Measurements from ENCODE around the gene MED9. TPM values are rescaled to one million over a fixed set of nuclear protein-coding genes. Genes with fewer than 3 reads are reported as not detected.

MED9 gene
- total and polyA plus RNA-seq, 10 of the 15 experiments (the other 5 are each of a cell fraction or from before 2014, with no cell fraction given) = 1.5 to 22.4 (median 14.8) TPM

DNA sequence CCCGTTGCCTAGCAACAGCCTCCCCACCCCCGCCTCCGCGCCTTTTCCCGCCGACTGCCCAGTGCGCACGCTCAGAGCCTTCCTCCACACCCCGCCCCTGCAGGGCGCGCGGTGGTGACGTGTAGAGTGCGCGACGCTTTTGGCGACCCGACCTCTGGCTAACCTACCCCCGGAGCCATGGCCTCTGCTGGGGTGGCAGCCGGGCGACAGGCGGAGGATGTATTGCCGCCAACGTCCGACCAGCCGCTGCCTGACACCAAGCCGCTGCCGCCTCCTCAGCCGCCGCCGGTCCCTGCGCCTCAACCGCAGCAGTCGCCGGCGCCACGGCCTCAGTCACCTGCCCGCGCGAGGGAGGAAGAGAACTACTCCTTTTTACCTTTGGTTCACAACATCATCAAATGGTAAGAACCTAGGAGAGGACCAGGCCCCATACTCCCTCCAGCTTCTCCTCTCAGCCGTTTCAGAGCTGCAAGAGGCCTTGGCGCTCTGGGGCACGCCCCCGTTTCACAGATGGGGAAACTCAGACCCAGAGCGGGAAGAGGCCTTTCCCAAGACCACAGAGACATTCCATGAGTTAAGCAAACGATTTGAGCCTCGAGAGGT, at the start of gene MED9 (continued):
- TF ChIP-seq SREBF1 (IDR thresholded peaks at IDR 0.05; ENCODE audit: low read length) = peak; percentile 20; the same call in 1 of the 2 replicates
- no peak for TF ChIP-seq CEBPB (IDR thresholded peaks at IDR 0.05; ENCODE audit: borderline replicate concordance in 1 of 2, low read depth in 2 of 2, low read length in 2 of 2)
- TF ChIP-seq, protein P1, sequence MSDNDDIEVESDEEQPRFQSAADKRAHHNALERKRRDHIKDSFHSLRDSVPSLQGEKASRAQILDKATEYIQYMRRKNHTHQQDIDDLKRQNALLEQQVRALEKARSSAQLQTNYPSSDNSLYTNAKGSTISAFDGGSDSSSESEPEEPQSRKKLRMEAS (IDR thresholded peaks at IDR 0.05; ENCODE audit: low read depth, low read length) = peak; percentile 50; the same call in 1 of the 2 replicates
- TF ChIP-seq SRF (IDR thresholded peaks at IDR 0.05; ENCODE audit: low read depth in 2 of 2, low read length in 2 of 2) = peak; percentile 70 to 95; a peak in 3 of 4 replicates
- TF ChIP-seq, protein P2, sequence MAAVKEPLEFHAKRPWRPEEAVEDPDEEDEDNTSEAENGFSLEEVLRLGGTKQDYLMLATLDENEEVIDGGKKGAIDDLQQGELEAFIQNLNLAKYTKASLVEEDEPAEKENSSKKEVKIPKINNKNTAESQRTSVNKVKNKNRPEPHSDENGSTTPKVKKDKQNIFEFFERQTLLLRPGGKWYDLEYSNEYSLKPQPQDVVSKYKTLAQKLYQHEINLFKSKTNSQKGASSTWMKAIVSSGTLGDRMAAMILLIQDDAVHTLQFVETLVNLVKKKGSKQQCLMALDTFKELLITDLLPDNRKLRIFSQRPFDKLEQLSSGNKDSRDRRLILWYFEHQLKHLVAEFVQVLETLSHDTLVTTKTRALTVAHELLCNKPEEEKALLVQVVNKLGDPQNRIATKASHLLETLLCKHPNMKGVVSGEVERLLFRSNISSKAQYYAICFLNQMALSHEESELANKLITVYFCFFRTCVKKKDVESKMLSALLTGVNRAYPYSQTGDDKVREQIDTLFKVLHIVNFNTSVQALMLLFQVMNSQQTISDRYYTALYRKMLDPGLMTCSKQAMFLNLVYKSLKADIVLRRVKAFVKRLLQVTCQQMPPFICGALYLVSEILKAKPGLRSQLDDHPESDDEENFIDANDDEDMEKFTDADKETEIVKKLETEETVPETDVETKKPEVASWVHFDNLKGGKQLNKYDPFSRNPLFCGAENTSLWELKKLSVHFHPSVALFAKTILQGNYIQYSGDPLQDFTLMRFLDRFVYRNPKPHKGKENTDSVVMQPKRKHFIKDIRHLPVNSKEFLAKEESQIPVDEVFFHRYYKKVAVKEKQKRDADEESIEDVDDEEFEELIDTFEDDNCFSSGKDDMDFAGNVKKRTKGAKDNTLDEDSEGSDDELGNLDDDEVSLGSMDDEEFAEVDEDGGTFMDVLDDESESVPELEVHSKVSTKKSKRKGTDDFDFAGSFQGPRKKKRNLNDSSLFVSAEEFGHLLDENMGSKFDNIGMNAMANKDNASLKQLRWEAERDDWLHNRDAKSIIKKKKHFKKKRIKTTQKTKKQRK (IDR thresholded peaks at IDR 0.05; ENCODE audit: low read depth, low read length) = no peak
- no peak for TF ChIP-seq KDM1A (IDR thresholded peaks at IDR 0.05; ENCODE audit: borderline replicate concordance)
- peak; percentile 69; the same call in 1 of the 2 replicates for TF ChIP-seq RB1 (IDR thresholded peaks at IDR 0.05; ENCODE audit: borderline replicate concordance)
- TF ChIP-seq, protein P3, sequence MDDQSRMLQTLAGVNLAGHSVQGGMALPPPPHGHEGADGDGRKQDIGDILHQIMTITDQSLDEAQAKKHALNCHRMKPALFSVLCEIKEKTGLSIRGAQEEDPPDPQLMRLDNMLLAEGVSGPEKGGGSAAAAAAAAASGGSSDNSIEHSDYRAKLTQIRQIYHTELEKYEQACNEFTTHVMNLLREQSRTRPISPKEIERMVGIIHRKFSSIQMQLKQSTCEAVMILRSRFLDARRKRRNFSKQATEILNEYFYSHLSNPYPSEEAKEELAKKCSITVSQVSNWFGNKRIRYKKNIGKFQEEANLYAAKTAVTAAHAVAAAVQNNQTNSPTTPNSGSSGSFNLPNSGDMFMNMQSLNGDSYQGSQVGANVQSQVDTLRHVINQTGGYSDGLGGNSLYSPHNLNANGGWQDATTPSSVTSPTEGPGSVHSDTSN (IDR thresholded peaks at IDR 0.05; ENCODE audit: insufficient replicate concordance, low read depth, low read length) = no peak
- TF ChIP-seq EP300 (IDR thresholded peaks at IDR 0.05; ENCODE audit: borderline replicate concordance in 1 of 2, control insufficient read depth in 1 of 2, low read depth in 2 of 2, low read length in 2 of 2) = no peak
- peak; percentile 68; the same call in 1 of the 2 replicates for TF ChIP-seq ASH2L (IDR thresholded peaks at IDR 0.05; ENCODE audit: borderline replicate concordance, low read depth)
- peak; percentile 44; the same call in 1 of the 2 replicates for TF ChIP-seq POLR2AphosphoS2 (IDR thresholded peaks at IDR 0.05; ENCODE audit: low read depth, low read length)
- TF ChIP-seq, protein P4, sequence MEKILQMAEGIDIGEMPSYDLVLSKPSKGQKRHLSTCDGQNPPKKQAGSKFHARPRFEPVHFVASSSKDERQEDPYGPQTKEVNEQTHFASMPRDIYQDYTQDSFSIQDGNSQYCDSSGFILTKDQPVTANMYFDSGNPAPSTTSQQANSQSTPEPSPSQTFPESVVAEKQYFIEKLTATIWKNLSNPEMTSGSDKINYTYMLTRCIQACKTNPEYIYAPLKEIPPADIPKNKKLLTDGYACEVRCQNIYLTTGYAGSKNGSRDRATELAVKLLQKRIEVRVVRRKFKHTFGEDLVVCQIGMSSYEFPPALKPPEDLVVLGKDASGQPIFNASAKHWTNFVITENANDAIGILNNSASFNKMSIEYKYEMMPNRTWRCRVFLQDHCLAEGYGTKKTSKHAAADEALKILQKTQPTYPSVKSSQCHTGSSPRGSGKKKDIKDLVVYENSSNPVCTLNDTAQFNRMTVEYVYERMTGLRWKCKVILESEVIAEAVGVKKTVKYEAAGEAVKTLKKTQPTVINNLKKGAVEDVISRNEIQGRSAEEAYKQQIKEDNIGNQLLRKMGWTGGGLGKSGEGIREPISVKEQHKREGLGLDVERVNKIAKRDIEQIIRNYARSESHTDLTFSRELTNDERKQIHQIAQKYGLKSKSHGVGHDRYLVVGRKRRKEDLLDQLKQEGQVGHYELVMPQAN (conservative IDR thresholded peaks at IDR 0.05) = peak; percentile 89
- no peak for TF ChIP-seq MTA3 (IDR thresholded peaks at IDR 0.05; ENCODE audit: borderline replicate concordance, low read length)
- TF ChIP-seq, protein P5, sequence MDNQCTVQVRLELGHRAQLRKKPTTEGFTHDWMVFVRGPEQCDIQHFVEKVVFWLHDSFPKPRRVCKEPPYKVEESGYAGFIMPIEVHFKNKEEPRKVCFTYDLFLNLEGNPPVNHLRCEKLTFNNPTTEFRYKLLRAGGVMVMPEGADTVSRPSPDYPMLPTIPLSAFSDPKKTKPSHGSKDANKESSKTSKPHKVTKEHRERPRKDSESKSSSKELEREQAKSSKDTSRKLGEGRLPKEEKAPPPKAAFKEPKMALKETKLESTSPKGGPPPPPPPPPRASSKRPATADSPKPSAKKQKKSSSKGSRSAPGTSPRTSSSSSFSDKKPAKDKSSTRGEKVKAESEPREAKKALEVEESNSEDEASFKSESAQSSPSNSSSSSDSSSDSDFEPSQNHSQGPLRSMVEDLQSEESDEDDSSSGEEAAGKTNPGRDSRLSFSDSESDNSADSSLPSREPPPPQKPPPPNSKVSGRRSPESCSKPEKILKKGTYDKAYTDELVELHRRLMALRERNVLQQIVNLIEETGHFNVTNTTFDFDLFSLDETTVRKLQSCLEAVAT (IDR thresholded peaks at IDR 0.05) = 0 out of 2 replicates have a peak, but pooled peaks have one; percentile 0
- TF ChIP-seq ZNF622 (IDR thresholded peaks at IDR 0.05) = no peak
- TF ChIP-seq BMI1 (IDR thresholded peaks at IDR 0.05; ENCODE audit: borderline replicate concordance) = peak; percentile 3; the same call in 1 of the 2 replicates
- TF ChIP-seq BACH1 (IDR thresholded peaks at IDR 0.05; ENCODE audit: borderline replicate concordance) = 0 out of 2 replicates have a peak, but pooled peaks have one; percentile 52
- TF ChIP-seq HDAC2 (IDR thresholded peaks at IDR 0.05) = no peak
- TF ChIP-seq HCFC1 (IDR thresholded peaks at IDR 0.05; ENCODE audit: low read length) = peak; percentile 83
- TF ChIP-seq RFX5 (IDR thresholded peaks at IDR 0.05; ENCODE audit: low read depth, low read length) = peak; percentile 48; the same call in 1 of the 2 replicates
- TF ChIP-seq NR2F1 (conservative IDR thresholded peaks at IDR 0.05) = peak; percentile 98
